ENCODE results near the gene TM9SF1. TPM values are rescaled to one million over a fixed set of nuclear protein-coding genes. Genes with fewer than 3 reads are reported as not detected.
A peak's percentile ranks its signal among the peaks of the same experiment; 100 is the strongest.

Gene TM9SF1
- total and polyA plus RNA-seq, 2 of the 13 experiments (the other 11 are each of a cell fraction or from before 2014, with no cell fraction given), result 83.2 to 110 TPM

DNA sequence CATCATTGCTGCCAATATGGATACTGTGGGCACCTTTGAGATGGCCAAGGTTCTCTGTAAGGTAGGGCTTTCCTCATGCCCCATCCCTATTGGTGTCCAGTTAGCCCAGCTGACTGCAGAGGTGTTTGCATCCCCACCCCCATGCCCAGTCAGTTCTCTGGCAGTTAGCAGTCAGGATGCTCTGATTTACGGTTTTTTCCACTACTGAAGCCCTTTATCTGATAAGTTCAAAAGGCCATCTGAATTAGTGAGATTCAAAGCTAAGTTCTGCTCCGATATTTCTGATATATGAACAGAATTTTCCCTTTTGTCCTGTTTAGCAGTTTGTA is 38.3 kb upstream of the TM9SF1 start (continued):
- no peak for TF ChIP-seq HOXA5 (CRISPR knock-in tag; IDR thresholded peaks at IDR 0.05)
- TF ChIP-seq HNF4G (IDR thresholded peaks at IDR 0.05; ENCODE audit: borderline replicate concordance, low read depth, low read length), result peak; percentile 40; the same call in 1 of the 2 replicates
- TF ChIP-seq HNF4G (CRISPR knock-in tag; IDR thresholded peaks at IDR 0.05; ENCODE audit: borderline replicate concordance, low read depth), result no peak
- TF ChIP-seq, protein P1, sequence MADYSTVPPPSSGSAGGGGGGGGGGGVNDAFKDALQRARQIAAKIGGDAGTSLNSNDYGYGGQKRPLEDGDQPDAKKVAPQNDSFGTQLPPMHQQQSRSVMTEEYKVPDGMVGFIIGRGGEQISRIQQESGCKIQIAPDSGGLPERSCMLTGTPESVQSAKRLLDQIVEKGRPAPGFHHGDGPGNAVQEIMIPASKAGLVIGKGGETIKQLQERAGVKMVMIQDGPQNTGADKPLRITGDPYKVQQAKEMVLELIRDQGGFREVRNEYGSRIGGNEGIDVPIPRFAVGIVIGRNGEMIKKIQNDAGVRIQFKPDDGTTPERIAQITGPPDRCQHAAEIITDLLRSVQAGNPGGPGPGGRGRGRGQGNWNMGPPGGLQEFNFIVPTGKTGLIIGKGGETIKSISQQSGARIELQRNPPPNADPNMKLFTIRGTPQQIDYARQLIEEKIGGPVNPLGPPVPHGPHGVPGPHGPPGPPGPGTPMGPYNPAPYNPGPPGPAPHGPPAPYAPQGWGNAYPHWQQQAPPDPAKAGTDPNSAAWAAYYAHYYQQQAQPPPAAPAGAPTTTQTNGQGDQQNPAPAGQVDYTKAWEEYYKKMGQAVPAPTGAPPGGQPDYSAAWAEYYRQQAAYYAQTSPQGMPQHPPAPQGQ (CRISPR knock-in tag; IDR thresholded peaks at IDR 0.05; ENCODE audit: borderline replicate concordance), result no peak
- no peak for TF ChIP-seq NFIC (IDR thresholded peaks at IDR 0.05; ENCODE audit: low read length)
- TF ChIP-seq ZNF446 (CRISPR knock-in tag; IDR thresholded peaks at IDR 0.05), result no peak
- TF ChIP-seq ZNF781 (CRISPR knock-in tag; IDR thresholded peaks at IDR 0.05; ENCODE audit: borderline replicate concordance, not compliant biosample characterization), result peak; percentile 5
- no peak for TF ChIP-seq MED13 (CRISPR knock-in tag; IDR thresholded peaks at IDR 0.05)
- TF ChIP-seq GFI1 (CRISPR knock-in tag; IDR thresholded peaks at IDR 0.05; ENCODE audit: borderline replicate concordance), result peak; percentile 98
- no peak for TF ChIP-seq ZNF296 (CRISPR knock-in tag; conservative IDR thresholded peaks at IDR 0.05)
- no peak for TF ChIP-seq ZFP36 (IDR thresholded peaks at IDR 0.05; ENCODE audit: borderline replicate concordance, low read depth, low read length, partially characterized antibody)
- TF ChIP-seq FOXO1 (CRISPR knock-in tag; IDR thresholded peaks at IDR 0.05), result no peak
- TF ChIP-seq TGIF2 (CRISPR knock-in tag; IDR thresholded peaks at IDR 0.05), result no peak
- TF ChIP-seq PRMT3 (CRISPR knock-in tag; IDR thresholded peaks at IDR 0.05; ENCODE audit: borderline replicate concordance, low read depth), result no peak
- no peak for TF ChIP-seq ZGPAT (CRISPR knock-in tag; IDR thresholded peaks at IDR 0.05)
- TF ChIP-seq, protein P2, sequence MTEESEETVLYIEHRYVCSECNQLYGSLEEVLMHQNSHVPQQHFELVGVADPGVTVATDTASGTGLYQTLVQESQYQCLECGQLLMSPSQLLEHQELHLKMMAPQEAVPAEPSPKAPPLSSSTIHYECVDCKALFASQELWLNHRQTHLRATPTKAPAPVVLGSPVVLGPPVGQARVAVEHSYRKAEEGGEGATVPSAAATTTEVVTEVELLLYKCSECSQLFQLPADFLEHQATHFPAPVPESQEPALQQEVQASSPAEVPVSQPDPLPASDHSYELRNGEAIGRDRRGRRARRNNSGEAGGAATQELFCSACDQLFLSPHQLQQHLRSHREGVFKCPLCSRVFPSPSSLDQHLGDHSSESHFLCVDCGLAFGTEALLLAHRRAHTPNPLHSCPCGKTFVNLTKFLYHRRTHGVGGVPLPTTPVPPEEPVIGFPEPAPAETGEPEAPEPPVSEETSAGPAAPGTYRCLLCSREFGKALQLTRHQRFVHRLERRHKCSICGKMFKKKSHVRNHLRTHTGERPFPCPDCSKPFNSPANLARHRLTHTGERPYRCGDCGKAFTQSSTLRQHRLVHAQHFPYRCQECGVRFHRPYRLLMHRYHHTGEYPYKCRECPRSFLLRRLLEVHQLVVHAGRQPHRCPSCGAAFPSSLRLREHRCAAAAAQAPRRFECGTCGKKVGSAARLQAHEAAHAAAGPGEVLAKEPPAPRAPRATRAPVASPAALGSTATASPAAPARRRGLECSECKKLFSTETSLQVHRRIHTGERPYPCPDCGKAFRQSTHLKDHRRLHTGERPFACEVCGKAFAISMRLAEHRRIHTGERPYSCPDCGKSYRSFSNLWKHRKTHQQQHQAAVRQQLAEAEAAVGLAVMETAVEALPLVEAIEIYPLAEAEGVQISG (CRISPR knock-in tag; IDR thresholded peaks at IDR 0.05), result no peak
- TF ChIP-seq, protein P3, sequence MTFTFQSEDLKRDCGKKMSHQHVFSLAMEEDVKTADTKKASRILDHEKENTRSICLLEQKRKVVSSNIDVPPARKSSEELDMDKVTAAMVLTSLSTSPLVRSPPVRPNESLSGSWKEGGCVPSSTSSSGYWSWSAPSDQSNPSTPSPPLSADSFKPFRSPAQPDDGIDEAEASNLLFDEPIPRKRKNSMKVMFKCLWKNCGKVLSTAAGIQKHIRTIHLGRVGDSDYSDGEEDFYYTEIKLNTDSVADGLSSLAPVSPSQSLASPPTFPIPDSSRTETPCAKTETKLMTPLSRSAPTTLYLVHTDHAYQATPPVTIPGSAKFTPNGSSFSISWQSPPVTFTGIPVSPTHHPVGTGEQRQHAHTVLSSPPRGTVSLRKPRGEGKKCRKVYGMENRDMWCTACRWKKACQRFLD (CRISPR knock-in tag; IDR thresholded peaks at IDR 0.05; ENCODE audit: borderline replicate concordance), result no peak
- no peak for TF ChIP-seq REST (IDR thresholded peaks at IDR 0.05; ENCODE audit: borderline replicate concordance in 1 of 2, low read depth in 1 of 2, low read length in 2 of 2)
